KMS-11 (cell line): Measurements from ENCODE around the gene VMA21.

Experiments used
- H2AFZ ChIP-seq: fragments of 200-600 bp; sonication (generic); 2 replicates; pipeline ENCODE4 v1.6.1; 2016; ENCODE audit warnings: antibody characterized with exemption, mixed run types, low read depth
- H3K27ac ChIP-seq: fragments of 200-600 bp; sonication (generic); 2 replicates; pipeline ENCODE4 v1.6.1; 2016; ENCODE audit warnings: mild to moderate bottlenecking, mixed run types
- H3K27me3 ChIP-seq: fragments of 200-600 bp; sonication (generic); 2 replicates; pipeline ENCODE4 v1.6.1; 2017; ENCODE audit warnings: mild to moderate bottlenecking, low read depth, mixed run types, moderate library complexity; ENCODE audit not compliant: insufficient read depth
- H3K36me3 ChIP-seq: fragments of 200-600 bp; sonication (generic); 2 replicates; pipeline ENCODE4 v1.6.1; 2017; ENCODE audit warnings: mild to moderate bottlenecking, mixed run types; ENCODE audit not compliant: insufficient read depth
- H3K4me1 ChIP-seq: fragments of 200-600 bp; sonication (generic); 2 replicates; pipeline ENCODE4 v1.6.1; 2016; ENCODE audit warnings: mild to moderate bottlenecking, low read depth, mixed run types; ENCODE audit not compliant: poor library complexity, severe bottlenecking
- H3K4me2 ChIP-seq: fragments of 200-600 bp; sonication (generic); 2 replicates; pipeline ENCODE4 v1.7.0; 2016; ENCODE audit warnings: mild to moderate bottlenecking, mixed run types
- H3K4me3 ChIP-seq: fragments of 200-600 bp; sonication (generic); IDR thresholded peaks from 2 replicates; pipeline ENCODE4 v1.6.1; 2017; ENCODE audit warnings: low read depth, low read length, mixed read lengths; ENCODE audit not compliant: insufficient read depth
- H3K79me2 ChIP-seq: fragments of 200-600 bp; sonication (generic); 2 replicates; pipeline ENCODE4 v1.6.1; 2016; ENCODE audit warnings: low read depth, mixed run types; ENCODE audit not compliant: insufficient read depth
- H3K9ac ChIP-seq: fragments of 200-600 bp; sonication (generic); 2 replicates; pipeline ENCODE4 v1.6.1; 2016; ENCODE audit warnings: mild to moderate bottlenecking, mixed run types
- H4K20me1 ChIP-seq: fragments of 200-600 bp; sonication (generic); 2 replicates; pipeline ENCODE4 v1.6.1; 2016; ENCODE audit warnings: mild to moderate bottlenecking, mixed run types; ENCODE audit not compliant: insufficient read depth
- CTCF ChIP-seq: fragments of 200-600 bp; sonication (generic); conservative IDR thresholded peaks from 2 replicates; pipeline ENCODE4 v1.6.1; 2017; ENCODE audit warnings: low read depth, mild to moderate bottlenecking, antibody characterized with exemption, low read length, moderate library complexity, mixed read lengths

Gene VMA21

GRCh38 chrX:151365579-151365978 is 31.4 kb upstream of the VMA21 start:
- H3K79me2 ChIP-seq, result no peaks in the 10 kb centered on the region
- H2AFZ ChIP-seq, result no peak overlapping the region
- no peaks in the 10 kb centered on the region for H3K36me3 ChIP-seq
- no peak overlapping the region for H3K4me2 ChIP-seq
- no peak for TF ChIP-seq CTCF
- H3K9ac ChIP-seq, result no peak overlapping the region
- H3K27ac ChIP-seq, result no peak overlapping the region
- no peaks in the 10 kb centered on the region for H4K20me1 ChIP-seq
- H3K27me3 ChIP-seq, result no peaks in the 10 kb centered on the region
- no peak overlapping the region for H3K4me3 ChIP-seq
- H3K4me1 ChIP-seq, result no peaks in the 10 kb centered on the region

- H2AFZ ChIP-seq, result no peak overlapping the region
- H3K27me3 ChIP-seq, result no peaks in the 10 kb centered on the region
- H3K79me2 ChIP-seq, result no peaks in the 10 kb centered on the region
- H3K4me1 ChIP-seq, result no peaks in the 10 kb centered on the region
- TF ChIP-seq CTCF, result no peak
- no peak overlapping the region for H3K27ac ChIP-seq
- no peaks in the 10 kb centered on the region for H3K36me3 ChIP-seq
- no peak overlapping the region for H3K9ac ChIP-seq
- H3K4me2 ChIP-seq, result no peak overlapping the region
- no peaks in the 10 kb centered on the region for H4K20me1 ChIP-seq
- H3K4me3 ChIP-seq, result no peak overlapping the region
Measured at GRCh38 chrX:151370906-151371305, 26.1 kb upstream of the VMA21 start.

- H3K36me3 ChIP-seq, result no peaks in the 10 kb centered on the region
- no peaks in the 10 kb centered on the region for H3K79me2 ChIP-seq
- H2AFZ ChIP-seq, result no peak overlapping the region
- H3K27me3 ChIP-seq, result no peaks in the 10 kb centered on the region
- no peak overlapping the region for H3K4me2 ChIP-seq
- no peak overlapping the region for H3K27ac ChIP-seq
- H3K4me3 ChIP-seq, result no peak overlapping the region
- H3K4me1 ChIP-seq, result no peaks in the 10 kb centered on the region
- H4K20me1 ChIP-seq, result no peaks in the 10 kb centered on the region
- no peak for TF ChIP-seq CTCF
- no peak overlapping the region for H3K9ac ChIP-seq
Measured at GRCh38 chrX:151384807-151385206, 12.2 kb upstream of the VMA21 start.

GRCh38 chrX:151386838-151387459 is 10.1 kb upstream of the VMA21 start:
- no peak for TF ChIP-seq CTCF
- Histone ChIP-seq H3K79me2 (no peaks in the 10 kb centered on the region), H3K27me3 (no peaks in the 10 kb centered on the region), H3K4me3 (no peak overlapping the region), H3K9ac (no peak overlapping the region), H4K20me1 (no peaks in the 10 kb centered on the region), H3K4me1 (no peaks in the 10 kb centered on the region), H3K27ac (no peak overlapping the region), H3K36me3 (no peaks in the 10 kb centered on the region), H2AFZ (no peak overlapping the region), H3K4me2 (no peak overlapping the region)
